ENCODE results near the gene SLC34A3.
A peak's percentile ranks its signal among the peaks of the same experiment; 100 is the strongest.

SLC34A3 gene

DNA sequence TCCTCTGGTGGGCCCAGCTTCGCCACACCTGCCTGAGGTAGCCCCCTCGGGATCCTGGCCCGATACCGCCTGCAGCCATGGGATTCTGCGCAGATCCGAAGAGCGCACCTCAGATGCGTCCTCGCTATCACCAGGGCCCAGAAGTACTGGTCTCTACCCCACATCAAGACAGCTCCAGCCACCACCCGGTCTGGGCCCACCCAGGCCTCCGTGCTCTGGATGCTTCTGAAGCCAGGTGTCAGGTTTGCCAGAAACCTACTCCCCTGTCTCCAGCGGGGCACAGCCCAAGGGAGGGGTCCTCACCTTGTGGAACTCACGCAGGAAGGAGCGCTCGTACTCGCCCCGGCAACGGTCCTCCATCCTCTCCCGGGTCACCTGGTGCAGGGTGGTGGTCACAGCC lies 44.8 kb upstream of the SLC34A3 start:
- no peaks in the 10 kb centered on the region for H3K27me3 Mint-ChIP-seq (ENCODE audit: low read depth)
- TF ChIP-seq, protein P1, sequence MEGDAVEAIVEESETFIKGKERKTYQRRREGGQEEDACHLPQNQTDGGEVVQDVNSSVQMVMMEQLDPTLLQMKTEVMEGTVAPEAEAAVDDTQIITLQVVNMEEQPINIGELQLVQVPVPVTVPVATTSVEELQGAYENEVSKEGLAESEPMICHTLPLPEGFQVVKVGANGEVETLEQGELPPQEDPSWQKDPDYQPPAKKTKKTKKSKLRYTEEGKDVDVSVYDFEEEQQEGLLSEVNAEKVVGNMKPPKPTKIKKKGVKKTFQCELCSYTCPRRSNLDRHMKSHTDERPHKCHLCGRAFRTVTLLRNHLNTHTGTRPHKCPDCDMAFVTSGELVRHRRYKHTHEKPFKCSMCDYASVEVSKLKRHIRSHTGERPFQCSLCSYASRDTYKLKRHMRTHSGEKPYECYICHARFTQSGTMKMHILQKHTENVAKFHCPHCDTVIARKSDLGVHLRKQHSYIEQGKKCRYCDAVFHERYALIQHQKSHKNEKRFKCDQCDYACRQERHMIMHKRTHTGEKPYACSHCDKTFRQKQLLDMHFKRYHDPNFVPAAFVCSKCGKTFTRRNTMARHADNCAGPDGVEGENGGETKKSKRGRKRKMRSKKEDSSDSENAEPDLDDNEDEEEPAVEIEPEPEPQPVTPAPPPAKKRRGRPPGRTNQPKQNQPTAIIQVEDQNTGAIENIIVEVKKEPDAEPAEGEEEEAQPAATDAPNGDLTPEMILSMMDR (IDR thresholded peaks at IDR 0.05; ENCODE audit: unreplicated experiment in 3 of 3), result no peak
- peaks cover 30% of the 10 kb centered on the region for H3K4me1 Mint-ChIP-seq

DNA sequence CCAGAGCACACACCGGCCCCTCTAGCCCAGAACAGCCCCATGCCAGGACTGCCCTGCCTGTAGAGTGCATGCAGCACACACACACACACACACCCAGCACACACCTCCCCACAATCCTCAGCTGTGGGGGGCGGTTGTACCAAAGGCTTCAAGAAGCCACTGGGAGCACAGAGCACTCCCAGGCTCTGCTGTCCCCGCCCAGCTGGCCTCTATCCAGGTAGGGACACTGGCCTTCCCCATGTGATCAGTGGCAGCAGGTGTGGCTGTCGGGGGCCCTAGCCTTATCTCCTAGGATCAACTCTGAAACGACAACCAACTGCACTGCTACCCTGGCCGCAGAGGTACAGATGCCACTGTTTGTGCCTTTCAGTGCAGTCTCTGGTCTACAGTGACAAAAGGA lies 44.3 kb upstream of the SLC34A3 start:
- Mint-ChIP-seq H3K27me3 (ENCODE audit: low read depth) (no peaks in the 10 kb centered on the region), H3K4me1 (peaks cover 32% of the 10 kb centered on the region), H3K27ac (no peak overlapping the region), H3K4me3 (peak overlapping the region; percentile 91 to 95 (median 94)), H3K36me3 (ENCODE audit: low read depth) (peaks cover 11% of the 10 kb centered on the region), H3K9me3 (no peaks in the 10 kb centered on the region)
- TF ChIP-seq, protein P1 (IDR thresholded peaks at IDR 0.05; ENCODE audit: unreplicated experiment in 3 of 3), result no peak

More for the DNA sequence above, 44.8 kb upstream of the SLC34A3 start:
- H3K4me3 Mint-ChIP-seq, result peak overlapping the region; percentile 91 to 95 (median 94)
- H3K27ac Mint-ChIP-seq, result no peak overlapping the region
- H3K36me3 Mint-ChIP-seq (ENCODE audit: low read depth), result peaks cover 11% of the 10 kb centered on the region
- H3K9me3 Mint-ChIP-seq, result no peaks in the 10 kb centered on the region

DNA sequence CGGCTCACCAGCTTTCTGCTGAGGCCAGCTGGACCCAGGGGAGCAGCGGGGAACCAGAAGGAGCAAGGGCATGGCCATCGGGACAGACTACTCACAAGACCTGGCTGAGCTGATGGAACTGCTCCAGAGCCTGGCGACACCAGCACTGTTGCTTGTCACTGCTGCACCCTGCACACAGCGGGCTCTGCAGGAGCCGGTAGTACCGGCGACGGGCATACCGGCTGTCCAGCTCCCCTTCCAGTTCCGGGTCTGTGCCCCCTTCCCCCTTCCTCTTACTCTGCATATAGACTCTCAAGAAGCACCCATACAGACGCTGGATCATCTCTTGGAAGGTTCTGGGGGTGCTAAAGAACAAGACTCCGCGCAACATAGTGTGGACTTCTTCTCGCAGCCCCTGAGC lies 43.3 kb upstream of the SLC34A3 start:
- peak overlapping the region in 2 of 3 experiments; percentile 75 to 82 for H3K27ac Mint-ChIP-seq
- TF ChIP-seq, protein P1 (IDR thresholded peaks at IDR 0.05; ENCODE audit: unreplicated experiment in 3 of 3), result no peak
- H3K4me3 Mint-ChIP-seq, result peak overlapping the region; percentile 91 to 95 (median 94)
- peaks cover 32% of the 10 kb centered on the region for H3K4me1 Mint-ChIP-seq
- no peaks in the 10 kb centered on the region for H3K27me3 Mint-ChIP-seq (ENCODE audit: low read depth)
- H3K9me3 Mint-ChIP-seq, result no peaks in the 10 kb centered on the region
- H3K36me3 Mint-ChIP-seq (ENCODE audit: low read depth), result peaks cover 6% of the 10 kb centered on the region

DNA sequence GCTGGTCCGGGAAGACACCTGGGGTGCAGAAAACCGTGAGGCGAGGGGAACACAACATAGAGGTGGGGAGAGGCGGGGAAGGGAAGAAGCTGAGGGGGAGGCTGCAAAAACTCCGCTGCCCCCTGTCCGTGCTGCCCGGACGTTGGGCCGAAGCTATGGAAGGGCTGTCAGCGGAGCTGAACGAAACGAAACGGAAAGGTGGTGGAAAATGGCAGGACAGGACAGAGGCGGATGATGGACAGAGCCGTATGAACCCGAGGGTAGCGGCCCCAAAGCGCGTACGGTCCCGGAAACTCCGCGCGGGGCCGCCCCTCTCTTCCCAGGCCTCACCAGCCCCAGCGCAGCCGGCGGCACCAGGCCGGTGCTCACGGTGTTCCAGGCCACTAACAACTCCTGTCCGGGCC lies 42.6 kb upstream of the SLC34A3 start:
- peaks cover 6% of the 10 kb centered on the region for H3K36me3 Mint-ChIP-seq (ENCODE audit: low read depth)
- peak overlapping the region; percentile 72 to 91 (median 84) for H3K27ac Mint-ChIP-seq
- peak overlapping the region; percentile 91 to 95 (median 94) for H3K4me3 Mint-ChIP-seq
- no peaks in the 10 kb centered on the region for H3K27me3 Mint-ChIP-seq (ENCODE audit: low read depth)
- H3K9me3 Mint-ChIP-seq, result no peaks in the 10 kb centered on the region
- TF ChIP-seq, protein P1 (IDR thresholded peaks at IDR 0.05; ENCODE audit: unreplicated experiment in 3 of 3), result no peak
- peaks cover 32% of the 10 kb centered on the region for H3K4me1 Mint-ChIP-seq

DNA sequence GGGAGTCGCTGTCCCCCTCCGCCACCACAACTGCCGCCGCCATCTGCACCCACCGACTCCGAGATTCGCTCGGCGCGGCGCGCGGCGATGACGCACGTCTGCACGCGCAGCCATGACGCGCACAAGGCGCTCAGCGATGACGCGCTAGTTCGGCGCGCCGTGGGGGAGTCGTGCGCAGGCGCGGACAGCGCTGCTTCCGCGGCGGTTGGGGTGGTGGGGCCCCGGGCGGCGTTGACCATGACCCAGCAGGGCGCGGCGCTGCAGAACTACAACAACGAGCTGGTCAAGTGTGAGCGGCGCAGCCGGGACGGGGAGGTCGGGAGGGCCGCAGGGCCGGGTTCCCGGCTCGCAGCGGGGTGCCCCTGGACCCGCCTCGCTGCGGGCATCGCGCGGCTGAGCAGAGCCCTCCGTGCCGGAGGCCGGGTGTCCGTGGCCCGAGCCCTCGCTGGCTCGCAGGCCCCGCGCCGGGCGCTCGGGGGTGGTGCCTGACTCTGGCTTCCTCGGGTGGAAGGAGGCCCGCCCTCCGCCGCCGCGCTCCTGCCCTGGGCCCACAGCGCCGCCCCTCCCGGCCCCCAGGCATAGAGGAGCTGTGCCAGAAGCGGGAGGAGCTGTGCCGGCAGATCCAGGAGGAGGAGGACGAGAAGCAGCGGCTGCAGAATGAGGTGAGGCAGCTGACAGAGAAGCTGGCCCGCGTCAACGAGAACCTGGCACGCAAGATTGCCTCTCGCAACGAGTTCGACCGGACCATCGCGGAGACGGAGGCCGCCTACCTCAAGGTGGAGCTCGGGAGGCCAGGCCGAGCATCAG lies 42.0 kb upstream of the SLC34A3 start, which contains the start of the genes ANAPC2 and SSNA1:
ANAPC2 (minus strand) TSS at position 71 of the 807 bp plus-strand sequence; CDS start at position 43, 28 bp downstream.
SSNA1 (plus strand) TSS at position 187 of the 807 bp plus-strand sequence; CDS start at position 238, 51 bp downstream.
- Mint-ChIP-seq H3K27me3 (ENCODE audit: low read depth) (no peaks in the 10 kb centered on the region), H3K4me3 (peak within 1 kb of the TSS; percentile 91 to 99 (median 94)), H3K36me3 (ENCODE audit: low read depth) (peaks cover 6% of the 10 kb centered on the region), H3K27ac (peak within 1 kb of the TSS; percentile 84 to 96 (median 91)), H3K9me3 (no peaks in the 10 kb centered on the region), H3K4me1 (peaks cover 32% of the 10 kb centered on the region)
- TF ChIP-seq, protein P1 (IDR thresholded peaks at IDR 0.05; ENCODE audit: unreplicated experiment in 3 of 3), result peak in 2 of 3 experiments; percentile 14 to 29
